HG03442 (cell line): ENCODE measurements around the gene TRIM22.
A peak's percentile ranks its signal among the peaks of the same experiment; 100 is the strongest.
"Not testable (repeated sequence)": the region's sequence is repeated elsewhere in the genome, so short reads cannot be mapped to it uniquely, and the experiment has no call there.

Experiments used
- ATAC-seq: cut with Tn5 transposase; IDR thresholded peaks from one replicate; pipeline ENCODE4 v1.9.1; 2021; ENCODE audit warnings: mild to moderate bottlenecking, moderate library complexity; ENCODE audit not compliant: unreplicated experiment

TRIM22 gene

GRCh38 chr11:5690736-5691135, 1.1 kb downstream of the TRIM22 start:
- no peak for ATAC-seq

GRCh38 chr11:5691238-5691963, 1.8 kb downstream of the TRIM22 start:
- ATAC-seq, result not testable (repeated sequence)

GRCh38 chr11:5691964-5692361, 2.4 kb downstream of the TRIM22 start:
- ATAC-seq, result no peak

GRCh38 chr11:5694642-5695041, 5.1 kb downstream of the TRIM22 start:
- no peak for ATAC-seq

GRCh38 chr11:5695580-5695979, 6.0 kb downstream of the TRIM22 start:
- ATAC-seq, result no peak

GRCh38 chr11:5696210-5696609, 6.6 kb downstream of the TRIM22 start:
- no peak for ATAC-seq

GRCh38 chr11:5698281-5698680, 8.7 kb downstream of the TRIM22 start:
- no peak for ATAC-seq

GRCh38 chr11:5700421-5701054, 10.9 kb downstream of the TRIM22 start:
- ATAC-seq, result no peak

- ATAC-seq, result no peak
Measured at GRCh38 chr11:5701055-5701577, 11.5 kb downstream of the TRIM22 start.

GRCh38 chr11:5703741-5704536, 14.3 kb downstream of the TRIM22 start:
- ATAC-seq, result peak; percentile 50

- no peak for ATAC-seq
Measured at GRCh38 chr11:5705688-5706087, 16.1 kb downstream of the TRIM22 start.

- ATAC-seq, result no peak
Measured at GRCh38 chr11:5712507-5712906, 22.9 kb downstream of the TRIM22 start.

GRCh38 chr11:5713695-5714094, 24.1 kb downstream of the TRIM22 start:
- no peak for ATAC-seq

GRCh38 chr11:5716518-5716917, 26.9 kb downstream of the TRIM22 start:
- ATAC-seq, result not testable (repeated sequence)

- ATAC-seq, result no peak
Measured at GRCh38 chr11:5719703-5720495, 30.3 kb downstream of the TRIM22 start.

- ATAC-seq, result no peak
Measured at GRCh38 chr11:5722622-5723021, 33.0 kb downstream of the TRIM22 start.

GRCh38 chr11:5726351-5726750, 36.8 kb downstream of the TRIM22 start:
- ATAC-seq, result no peak

GRCh38 chr11:5727691-5728090, 38.1 kb downstream of the TRIM22 start:
- ATAC-seq, result no peak

- no peak for ATAC-seq
Measured at GRCh38 chr11:5736396-5736795, 46.8 kb downstream of the TRIM22 start, which contains the start of gene OR56B1. Gene OR56B1 (plus strand): TSS chr11:5736448. CDS start chr11:5736517, 69 bp downstream.

- ATAC-seq, result no peak
Measured at GRCh38 chr11:5737091-5737490, 47.5 kb downstream of the TRIM22 start.
